Epithelial cell of proximal tubule (primary cell): ENCODE measurements around the gene LIMA1. TPM values are rescaled to one million over a fixed set of nuclear protein-coding genes. Genes with fewer than 3 reads are reported as not detected.
A peak's percentile ranks its signal among the peaks of the same experiment; 100 is the strongest.
"Not testable (repeated sequence)": the region's sequence is repeated elsewhere in the genome, so short reads cannot be mapped to it uniquely, and the experiment has no call there.

ENCODE experiments used
- DNase-seq: peaks from one replicate; pipeline ENCODE4 v3.0.0-alpha.2; 2011; ENCODE audit warnings: low read depth
- H3K4me3 ChIP-seq: 2 replicates; pipeline ENCODE4 v1.5.1; 2011; ENCODE audit warnings: low read depth, mild to moderate bottlenecking, low read length
- CTCF ChIP-seq: conservative IDR thresholded peaks from 2 replicates; pipeline ENCODE4 v1.5.1; 2012; ENCODE audit warnings: low read depth, mild to moderate bottlenecking, low read length
- total RNA-seq: library from RNA; depleted of rRNA; stranded (reverse); fragments of >200 nt; gene quantifications from 2 replicates; pipeline ENCODE4 v1.2.3, GENCODE V29; 2015

The LIMA1 gene
- 67.7 and 101 TPM in 2 replicates for total RNA-seq

GRCh38 chr12:50283229-50283923 is at the start of gene LIMA1:
LIMA1 (minus strand) TSS chr12:50283520; CDS start chr12:50248751, 34,769 bp downstream.
- no peak for DNase-seq
- H3K4me3 ChIP-seq: peak within 1 kb of the TSS; percentile 99

GRCh38 chr12:50331745-50332144 is 48.4 kb upstream of the LIMA1 start:
- no peak overlapping the region for H3K4me3 ChIP-seq
- DNase-seq: no peak
- no peak for TF ChIP-seq CTCF

More at GRCh38 chr12:50283229-50283923, at the start of gene LIMA1:
- TF ChIP-seq CTCF: no peak

- H3K4me3 ChIP-seq, DNase-seq: not testable (repeated sequence)
These were observed 45.3 kb upstream of the LIMA1 start for GRCh38 chr12:50328664-50329063.

- DNase-seq: no peak
- peak; percentile 10 for TF ChIP-seq CTCF
These were observed 43.4 kb upstream of the LIMA1 start for GRCh38 chr12:50326590-50327284.

GRCh38 chr12:50325890-50326391 is 42.6 kb upstream of the LIMA1 start:
- TF ChIP-seq CTCF: no peak
- H3K4me3 ChIP-seq: no peak overlapping the region
- no peak for DNase-seq

More at GRCh38 chr12:50326590-50327284, 43.4 kb upstream of the LIMA1 start:
- H3K4me3 ChIP-seq: no peak overlapping the region

GRCh38 chr12:50324770-50325169 is 41.5 kb upstream of the LIMA1 start:
- not testable (repeated sequence) for H3K4me3 ChIP-seq, DNase-seq

- DNase-seq, H3K4me3 ChIP-seq: not testable (repeated sequence)
These were observed 40.8 kb upstream of the LIMA1 start for GRCh38 chr12:50324077-50324476.

- DNase-seq: no peak
- no peak for TF ChIP-seq CTCF
- no peak overlapping the region for H3K4me3 ChIP-seq
These were observed 38.9 kb upstream of the LIMA1 start for GRCh38 chr12:50322206-50322605.
